IPS DF 4.7 (cell line): Measurements from ENCODE around the gene PABPC1L.
A peak's percentile ranks its signal among the peaks of the same experiment; 100 is the strongest.
"Not testable (repeated sequence)": the region's sequence is repeated elsewhere in the genome, so short reads cannot be mapped to it uniquely, and the experiment has no call there.

Source experiments
- DNase-seq: peaks from one replicate; pipeline ENCODE4 v3.0.0-alpha.2; 2013; ENCODE audit warnings: low spot score; ENCODE audit errors: extremely low read depth

Gene PABPC1L

DNA sequence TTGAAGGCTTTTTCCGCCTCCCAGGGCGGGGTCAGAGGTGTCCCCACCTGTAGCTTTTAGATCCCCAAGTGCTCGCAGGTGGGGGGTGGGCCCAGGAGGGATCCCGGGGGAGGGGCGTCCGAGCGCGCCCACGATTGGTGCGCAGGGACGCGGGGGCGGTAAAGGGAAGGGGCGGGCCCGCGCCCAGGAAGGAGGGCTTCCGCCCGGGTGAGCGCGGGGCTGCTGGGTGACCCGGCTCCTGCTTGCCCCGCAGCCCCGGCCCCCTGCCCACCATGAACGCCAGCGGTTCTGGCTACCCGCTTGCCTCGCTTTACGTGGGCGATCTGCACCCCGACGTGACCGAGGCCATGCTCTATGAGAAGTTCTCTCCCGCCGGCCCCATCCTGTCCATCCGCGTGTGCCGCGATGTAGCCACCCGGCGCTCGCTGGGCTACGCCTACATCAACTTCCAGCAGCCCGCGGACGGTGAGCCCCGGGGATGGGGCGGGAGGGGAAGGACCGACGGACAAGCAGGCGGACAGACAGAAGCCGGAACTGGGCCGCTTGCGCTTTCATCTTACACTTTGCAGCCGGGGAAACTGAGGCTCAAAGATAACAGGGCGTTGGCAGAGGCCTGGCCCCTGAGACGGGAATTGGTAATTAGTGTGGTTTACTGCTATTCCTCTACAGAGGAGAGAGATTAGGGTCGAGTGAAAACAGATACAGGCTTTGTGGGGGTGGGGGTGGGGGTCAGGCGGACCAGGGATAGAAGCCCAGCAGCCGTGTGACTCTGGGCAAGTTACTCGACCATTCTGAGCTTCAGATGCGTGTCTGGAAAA is at the start of gene PABPC1L:
Gene PABPC1L (plus strand): TSS at position 189 of the 818 bp plus-strand sequence. CDS start 84 bp downstream, at position 273.
- peak; percentile 69 for DNase-seq

DNA sequence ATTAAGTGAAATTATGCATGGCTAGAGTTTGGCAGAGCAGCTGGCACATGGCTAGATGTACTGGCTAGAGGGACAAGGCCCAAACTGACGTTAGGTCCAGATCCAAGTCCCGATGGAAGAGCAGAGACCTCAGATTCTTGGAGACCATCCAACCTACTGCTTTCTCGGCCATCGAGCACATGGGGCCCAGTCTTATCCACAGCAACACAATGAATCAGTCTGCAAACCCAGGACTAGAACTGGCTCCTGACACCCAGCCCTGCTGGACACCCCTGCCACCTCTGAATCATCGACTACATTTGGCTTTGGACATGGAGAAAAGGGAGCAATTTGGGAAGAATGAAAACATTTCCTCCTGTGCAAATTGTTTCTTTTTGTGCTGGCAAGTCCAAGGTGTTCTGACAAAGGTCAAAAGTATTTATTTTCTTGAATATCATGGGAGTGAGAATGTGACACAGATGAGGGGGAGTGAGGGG is 48.3 kb upstream of the PABPC1L start:
- no peak for DNase-seq

DNA sequence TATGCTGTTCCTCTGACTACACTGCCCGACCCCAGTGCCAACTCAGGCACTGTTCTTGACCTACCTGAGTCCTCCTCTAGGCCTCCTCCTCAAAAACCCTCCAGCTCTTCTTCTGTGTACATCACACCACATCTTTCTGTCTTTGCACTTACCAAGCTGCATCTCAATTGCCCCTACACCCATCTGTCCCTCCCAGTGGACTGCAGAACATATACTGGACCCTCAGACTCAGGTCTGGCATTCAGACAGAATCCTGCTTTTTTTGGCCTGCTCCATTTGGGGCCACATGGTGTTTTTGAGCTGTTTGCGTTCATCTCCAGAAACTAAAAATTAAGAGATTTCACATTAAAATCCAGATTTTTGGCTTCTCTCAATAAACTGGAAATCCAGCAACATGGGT is 47.6 kb upstream of the PABPC1L start:
- DNase-seq, result no peak

DNA sequence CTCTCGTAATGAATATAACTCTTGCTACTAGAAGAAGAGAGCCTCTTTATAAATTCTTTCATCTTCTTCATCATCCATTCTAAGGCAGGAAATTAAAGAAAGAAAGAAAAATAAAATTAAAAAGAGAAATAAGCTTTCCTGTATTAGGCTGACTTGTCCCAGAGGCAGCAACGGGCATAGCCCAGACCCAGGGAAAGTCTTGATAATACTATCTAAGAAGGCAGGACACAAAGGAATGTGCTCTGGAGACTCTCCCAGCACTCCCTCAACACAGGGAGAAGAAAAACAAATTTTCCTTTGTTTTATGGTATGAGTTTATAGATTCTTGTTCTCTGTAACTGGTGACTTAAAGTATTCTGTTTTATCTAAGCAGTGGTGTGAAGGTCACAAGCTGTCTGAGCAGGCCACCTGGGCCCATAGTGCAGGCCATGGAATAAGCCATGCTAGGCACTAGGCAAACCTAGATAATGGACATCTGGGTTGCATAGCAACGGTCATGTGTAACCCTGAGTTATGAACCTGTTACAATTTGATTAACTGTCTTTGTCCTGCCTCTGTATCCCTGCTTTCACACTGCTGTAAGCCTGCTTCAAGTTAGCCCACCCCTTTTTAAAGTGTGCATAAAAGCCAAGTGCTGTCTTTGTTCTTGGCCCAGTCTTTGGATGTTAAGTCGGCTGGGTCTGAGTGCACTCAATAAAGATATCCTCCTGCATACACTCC is 46.3 kb upstream of the PABPC1L start:
- not testable (repeated sequence) for DNase-seq

DNA sequence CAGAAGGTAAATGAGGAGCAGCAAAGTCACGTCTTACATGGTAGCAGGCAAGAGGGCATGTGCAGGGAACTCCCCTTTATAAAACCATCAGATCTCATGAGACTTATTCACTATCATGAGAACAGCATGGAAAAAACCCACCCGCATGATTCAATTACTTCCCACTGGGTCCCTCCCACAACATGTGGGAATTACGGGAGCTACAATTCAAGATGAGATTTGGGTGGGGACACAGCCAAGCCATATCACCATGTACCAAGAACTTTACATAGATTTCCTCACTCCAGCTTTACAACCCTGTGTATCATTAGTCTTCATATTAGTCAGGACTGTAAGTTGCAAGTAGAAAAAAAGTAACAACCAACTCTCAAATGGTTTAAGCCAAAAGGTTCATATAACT is 45.4 kb upstream of the PABPC1L start:
- not testable (repeated sequence) for DNase-seq

DNA sequence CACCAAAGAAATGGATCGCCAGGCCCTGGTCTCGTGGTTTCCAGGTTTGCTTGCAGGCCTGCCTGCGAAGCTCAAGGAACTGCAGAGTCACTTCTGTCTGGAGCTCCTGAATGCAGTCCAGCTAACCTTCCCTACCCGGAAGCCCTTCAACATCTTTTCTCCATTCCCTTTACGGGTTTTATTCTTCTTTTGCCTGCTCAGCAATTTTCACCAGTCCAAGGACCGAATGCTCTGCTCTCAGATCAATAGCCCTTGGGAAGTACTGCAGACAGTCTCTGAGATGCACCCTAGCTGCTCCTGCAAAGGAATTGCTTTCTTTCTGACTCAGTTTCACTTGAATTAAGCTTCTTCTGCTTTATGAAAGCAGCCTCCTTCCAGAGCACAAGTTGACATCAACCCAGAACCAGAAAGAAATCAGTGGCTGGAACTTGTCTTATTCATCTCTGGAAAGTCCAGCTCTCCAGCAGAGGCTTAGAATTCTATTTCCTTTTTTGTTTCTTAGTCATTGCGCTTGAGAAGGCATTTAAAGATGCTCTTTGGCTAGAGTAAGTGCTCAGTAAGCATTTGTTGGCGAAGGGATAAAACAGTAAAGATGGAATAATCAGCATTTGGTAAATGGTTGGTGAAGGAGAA is 43.0 kb upstream of the PABPC1L start:
- no peak for DNase-seq

DNA sequence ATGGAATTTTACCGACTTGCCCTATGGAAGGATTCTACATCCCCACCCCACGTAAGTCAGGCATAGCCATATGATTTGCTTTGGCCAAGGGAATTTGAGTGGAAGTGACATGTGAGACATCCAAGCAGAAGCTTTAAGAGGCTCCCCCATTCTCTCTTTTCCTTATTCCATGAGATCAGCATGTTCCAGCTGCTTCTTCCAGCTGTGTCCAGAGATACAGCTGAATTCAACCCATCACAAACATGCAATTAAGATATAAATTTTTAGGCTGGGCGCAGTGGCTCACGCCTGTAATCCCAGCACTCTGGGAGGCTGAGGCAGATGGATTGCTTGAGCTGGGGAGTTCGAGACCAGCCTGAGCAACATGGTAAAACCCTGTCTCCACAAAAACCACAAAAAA is 40.4 kb upstream of the PABPC1L start:
- DNase-seq, result no peak

DNA sequence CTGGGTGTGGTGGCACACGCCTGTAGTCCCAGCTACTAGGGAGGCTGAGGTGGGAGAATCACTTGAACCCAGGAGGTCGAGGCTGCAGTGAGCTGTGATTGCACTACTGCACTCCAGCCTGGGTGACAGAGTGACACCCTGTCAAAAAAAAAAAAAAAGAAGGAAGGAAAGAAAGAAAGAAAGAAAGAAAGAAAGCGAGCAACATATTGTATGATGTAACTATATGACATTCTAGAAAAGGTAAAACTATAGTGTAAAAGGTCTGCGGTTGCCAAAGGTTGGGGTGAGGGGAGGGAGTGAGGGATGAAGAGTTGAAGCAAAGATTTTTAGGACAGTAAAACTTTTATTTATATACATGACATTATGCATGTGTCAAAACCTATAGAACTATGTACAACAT is 27.5 kb upstream of the PABPC1L start:
- DNase-seq, result not testable (repeated sequence)

DNA sequence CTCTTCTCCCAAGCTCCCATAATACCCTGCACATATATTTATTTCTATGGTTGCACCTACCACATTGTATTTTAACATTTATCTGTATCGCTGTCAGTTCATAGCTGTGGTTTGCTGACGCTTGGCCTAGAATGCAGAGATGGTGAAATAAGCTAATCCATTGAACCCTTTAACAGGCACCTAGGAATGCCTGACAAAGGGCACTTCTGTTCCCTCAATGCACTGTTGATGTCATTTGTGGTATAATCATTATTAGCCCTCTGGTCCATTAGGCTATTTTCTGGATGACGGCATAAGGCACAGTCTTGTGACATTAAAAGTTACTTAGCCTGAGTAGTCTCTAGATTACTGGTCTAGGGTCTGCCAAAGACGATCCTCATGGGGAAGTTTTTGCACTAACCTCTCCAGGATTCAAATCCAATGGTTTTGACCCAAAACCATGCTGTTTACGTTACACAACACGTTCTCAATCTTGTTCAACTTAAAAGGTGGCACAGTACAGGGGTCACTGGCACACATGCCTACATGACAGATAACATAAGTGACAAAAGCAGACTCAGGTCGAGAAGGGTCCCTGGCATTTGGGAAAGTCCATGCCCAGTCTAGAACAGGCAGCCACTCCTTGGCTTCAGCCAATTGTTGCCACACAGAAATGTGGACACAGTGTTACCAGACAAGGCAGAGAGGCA is 26.5 kb upstream of the PABPC1L start:
- no peak for DNase-seq

DNA sequence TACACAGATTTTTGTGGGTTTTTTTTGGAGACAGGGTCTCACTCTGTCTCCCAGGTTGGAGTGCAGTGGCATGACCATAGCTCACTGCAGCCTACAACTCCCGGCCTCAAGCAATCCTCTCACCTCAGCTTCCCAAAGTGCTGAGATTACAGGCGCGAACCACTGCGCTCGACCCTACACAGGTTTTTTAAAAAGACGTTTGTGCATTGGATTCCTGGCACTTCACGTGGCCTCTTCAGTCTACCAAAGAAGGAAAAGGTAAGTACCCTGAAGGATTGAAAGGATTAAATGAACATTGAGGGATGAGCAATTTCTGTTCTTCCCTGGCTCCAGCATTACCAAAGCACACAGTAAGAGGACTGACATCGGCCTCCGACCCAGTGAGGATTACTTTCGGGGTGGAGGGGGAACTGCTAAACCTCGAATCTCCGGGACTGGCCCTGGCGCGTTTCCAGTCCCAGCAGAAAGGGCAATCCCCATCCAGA is 24.9 kb upstream of the PABPC1L start:
- no peak for DNase-seq

DNA sequence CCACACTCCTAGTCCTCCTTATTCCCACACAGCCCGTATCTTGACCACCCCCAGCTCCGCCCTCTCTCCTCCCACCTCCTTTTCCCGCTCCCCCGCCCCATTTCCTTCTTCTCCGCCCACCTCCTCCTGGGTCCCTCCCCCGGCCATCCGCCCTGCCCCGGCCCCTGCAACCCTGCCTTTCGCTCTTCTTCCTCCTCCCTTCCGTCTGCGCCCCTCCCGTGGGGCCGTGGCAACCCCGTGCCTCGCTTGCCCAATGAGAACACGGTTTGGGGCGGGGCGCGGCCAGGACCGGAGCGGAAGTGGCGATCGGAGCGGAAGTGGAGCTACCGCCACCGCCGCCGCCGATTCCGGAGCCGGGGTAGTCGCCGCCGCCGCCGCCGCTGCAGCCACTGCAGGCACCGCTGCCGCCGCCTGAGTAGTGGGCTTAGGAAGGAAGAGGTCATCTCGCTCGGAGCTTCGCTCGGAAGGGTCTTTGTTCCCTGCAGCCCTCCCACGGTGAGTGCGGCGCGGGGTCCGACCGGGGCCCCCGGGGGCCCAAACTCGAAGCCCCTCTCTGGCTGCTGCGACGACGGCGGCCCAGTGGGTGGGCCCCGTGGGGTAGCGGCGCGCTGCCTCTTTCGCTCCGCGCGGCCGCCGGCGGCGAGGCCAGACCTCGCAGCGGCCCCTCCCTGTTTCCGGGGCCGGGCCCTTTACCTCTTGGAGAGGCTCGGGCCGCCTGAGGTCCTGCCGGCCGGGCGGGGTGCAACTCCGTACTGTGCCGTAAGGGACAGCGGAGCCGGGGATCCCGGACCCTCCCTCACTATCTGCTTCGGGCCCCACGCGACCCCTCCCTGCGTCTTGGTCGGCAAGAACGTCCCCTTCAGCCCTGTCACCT is 24.2 kb upstream of the PABPC1L start, which contains the start of gene YWHAB:
Gene YWHAB (plus strand): TSS at position 314 of the 874 bp plus-strand sequence. CDS start 15,829 bp downstream, outside the sequence.
- DNase-seq, result peak; percentile 71

DNA sequence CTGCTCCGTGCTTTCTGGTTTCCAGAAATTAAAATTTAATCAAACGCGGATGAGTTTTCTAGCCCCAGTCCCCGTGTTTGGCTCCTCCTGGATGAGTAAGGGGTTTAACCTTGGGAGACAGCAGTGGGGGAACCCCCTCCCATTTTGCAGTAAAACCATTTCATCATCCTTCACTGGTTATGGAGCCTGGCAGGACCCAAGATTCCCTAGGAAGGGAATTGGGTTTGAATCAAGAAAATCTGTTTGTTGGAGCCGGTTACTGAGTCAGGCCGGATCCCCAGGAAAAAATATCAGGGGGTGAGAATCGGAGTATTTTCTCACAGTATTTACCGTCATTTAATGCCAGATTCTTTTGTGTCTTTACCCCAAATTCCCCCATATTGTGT is 23.6 kb upstream of the PABPC1L start:
- DNase-seq, result no peak

DNA sequence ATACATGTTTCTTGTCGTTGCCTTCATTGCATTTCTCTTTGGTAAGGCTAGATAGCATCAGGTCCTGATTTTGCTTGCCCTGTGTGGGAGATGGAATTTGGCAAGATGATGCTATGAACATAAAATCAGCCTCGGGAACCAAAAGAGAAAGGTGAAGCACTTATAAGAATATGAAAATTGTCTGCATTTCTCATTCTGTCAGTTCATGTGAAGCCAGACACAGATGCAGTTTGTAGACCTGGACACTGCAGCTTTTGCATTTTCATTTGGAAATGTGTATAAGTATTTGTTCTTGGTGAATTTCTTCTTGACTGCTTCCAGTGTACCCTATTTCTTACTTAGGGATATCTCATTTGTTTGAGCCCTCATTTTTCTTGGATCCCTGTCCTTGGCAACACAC is 23.0 kb upstream of the PABPC1L start:
- DNase-seq, result no peak

DNA sequence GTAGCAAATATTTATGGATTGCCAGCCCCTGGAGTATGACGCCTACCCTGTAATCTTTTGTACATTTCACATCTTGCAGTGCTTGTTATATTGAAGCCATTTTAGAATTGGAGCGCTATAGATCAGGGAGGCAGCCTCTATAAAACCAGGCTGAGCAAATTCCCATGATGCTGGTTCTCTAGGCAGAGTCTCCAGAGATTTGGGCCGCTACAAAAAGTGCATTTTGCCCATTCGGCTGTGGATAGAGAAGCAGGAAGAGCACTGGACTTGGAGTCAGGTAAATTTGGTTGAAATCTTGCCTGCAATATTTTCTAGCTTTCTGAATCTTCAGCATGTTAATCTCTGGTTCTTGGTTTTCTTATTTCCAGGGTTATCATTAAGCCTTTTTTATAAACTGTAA is 22.4 kb upstream of the PABPC1L start:
- no peak for DNase-seq

DNA sequence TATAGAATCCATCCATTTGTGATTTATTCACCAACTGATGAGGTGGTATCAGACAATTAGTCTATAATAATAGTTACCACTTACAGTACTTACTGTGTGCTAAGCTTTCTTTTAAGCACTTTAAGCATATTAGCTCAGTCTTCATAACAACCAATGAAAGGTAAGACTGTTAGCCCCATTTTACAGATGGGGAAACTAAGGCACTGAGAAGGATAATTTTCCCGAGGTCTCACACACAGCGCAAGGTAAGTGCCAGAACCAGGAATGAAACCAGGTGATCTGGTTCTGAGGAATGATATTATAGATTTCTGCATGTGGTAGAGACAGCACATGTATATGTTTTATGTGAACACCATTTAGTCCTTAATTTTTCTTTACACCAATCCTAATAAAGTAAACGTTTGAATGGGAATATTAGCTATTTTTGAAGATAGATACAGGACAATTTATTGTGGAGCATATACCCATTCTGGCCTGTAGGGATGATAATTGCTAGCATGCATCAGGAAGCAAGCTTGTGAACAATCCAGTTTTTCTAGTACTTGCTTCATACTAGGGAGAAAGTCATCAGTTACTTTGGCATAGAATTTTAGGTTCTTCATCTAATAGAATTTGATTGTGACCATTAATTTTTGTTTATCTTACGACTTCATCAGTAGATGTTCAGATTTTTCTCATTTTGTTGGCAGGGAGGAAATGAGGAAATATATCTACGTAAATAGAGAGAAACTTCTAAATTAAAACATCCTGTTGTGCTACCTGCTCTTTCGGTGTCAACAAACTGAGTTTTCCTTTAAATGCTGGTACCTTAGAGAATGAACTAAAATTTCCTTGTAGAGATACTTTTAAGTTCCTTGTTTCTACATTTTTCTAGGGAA is 21.4 kb upstream of the PABPC1L start:
- no peak for DNase-seq

DNA sequence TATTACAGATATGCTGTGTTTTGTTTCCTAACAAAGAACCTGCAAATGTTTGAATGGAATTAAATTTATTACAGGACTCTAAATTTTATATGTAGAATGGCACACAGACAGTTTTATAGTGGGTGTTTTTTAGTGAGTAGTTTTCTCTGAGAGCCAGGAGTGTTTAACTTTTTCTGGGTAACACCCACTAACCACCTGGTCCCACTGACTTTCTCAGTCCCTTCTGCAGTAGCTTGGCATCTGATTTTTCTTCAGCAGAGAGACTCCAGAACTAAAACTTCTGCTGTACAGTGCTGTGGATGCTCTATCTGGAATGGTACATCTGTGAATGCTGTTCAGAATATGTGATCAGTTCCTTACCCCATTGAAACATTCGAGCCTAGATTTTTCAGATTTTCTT is 18.0 kb upstream of the PABPC1L start:
- no peak for DNase-seq

DNA sequence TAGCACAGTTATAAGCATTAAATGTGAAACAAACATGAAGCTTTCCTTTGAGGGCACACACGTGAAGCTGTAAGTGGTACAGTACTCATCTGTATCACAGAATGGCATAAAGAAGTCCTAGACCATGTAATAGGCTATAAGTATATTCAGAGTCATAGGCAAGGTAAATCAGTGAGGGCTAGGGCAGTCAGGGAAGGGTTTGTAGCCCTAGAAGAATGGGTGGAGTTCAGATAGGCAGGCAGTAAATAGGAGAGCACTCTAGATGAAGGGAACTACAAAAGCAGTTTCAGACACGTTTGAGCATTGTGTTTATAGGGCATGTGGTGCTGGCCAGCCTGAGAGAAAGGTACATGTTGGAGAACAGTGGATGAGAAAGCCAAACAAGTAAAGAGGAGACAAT is 14.9 kb upstream of the PABPC1L start:
- DNase-seq, result no peak

DNA sequence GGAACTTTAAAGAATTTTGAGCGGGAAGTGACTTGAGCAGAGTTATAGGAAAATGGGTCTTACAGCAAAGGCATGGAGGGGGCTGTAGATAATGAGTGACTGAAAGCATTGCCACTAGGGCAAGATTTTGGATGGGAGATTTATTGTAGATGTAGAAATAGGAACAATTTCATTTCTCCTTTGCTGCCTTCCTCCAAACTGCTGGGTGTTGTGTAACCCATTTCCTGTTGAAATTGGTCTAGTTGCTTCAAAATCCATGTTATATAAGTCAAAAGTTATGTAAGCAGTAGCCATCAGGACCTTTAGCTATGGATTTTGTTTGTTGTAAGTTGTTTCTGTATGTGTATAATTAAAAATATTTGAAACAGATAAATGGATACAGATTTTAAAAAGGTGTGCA is 13.3 kb upstream of the PABPC1L start:
- no peak for DNase-seq

DNA sequence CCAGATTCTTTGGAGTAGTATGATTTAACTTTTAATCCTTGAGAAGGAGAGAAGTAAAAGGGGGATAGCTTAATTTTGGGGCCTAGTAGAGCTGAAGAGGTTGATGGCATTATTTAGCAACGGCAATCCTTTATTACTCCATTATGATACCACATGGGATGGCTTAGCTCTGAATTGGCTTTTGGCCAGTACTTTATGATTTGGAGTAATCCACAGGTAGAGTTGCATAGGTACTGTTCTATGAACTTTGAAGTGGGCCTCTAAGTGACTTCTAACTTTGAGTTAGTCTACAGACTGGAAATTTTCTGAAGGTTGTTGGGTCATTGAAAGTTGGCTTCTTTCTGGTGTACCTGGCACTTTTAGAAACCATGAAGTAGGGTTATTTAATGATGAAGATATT is 12.7 kb upstream of the PABPC1L start:
- DNase-seq, result no peak
